Measurements from ENCODE around the gene PDZD2. TPM values are rescaled to one million over a fixed set of nuclear protein-coding genes. Genes with fewer than 3 reads are reported as not detected.
A peak's percentile ranks its signal among the peaks of the same experiment; 100 is the strongest.
"Not testable (repeated sequence)": the region's sequence is repeated elsewhere in the genome, so short reads cannot be mapped to it uniquely, and the experiment has no call there.

Gene PDZD2
- total and polyA plus RNA-seq, 4 experiments from 2014 or later, result 0.07 to 1.1 (median 0.68) TPM

GRCh38 chr5:31688515-31689092 is 49.7 kb downstream of the PDZD2 start:
- no peaks in the 10 kb centered on the region for H3K9me3 ChIP-seq (ENCODE audit: control insufficient read depth in 1 of 2, low read length in 2 of 2)
- H3K27me3 ChIP-seq (ENCODE audit: insufficient read depth, low read length), result no peaks in the 10 kb centered on the region
- no peaks in the 10 kb centered on the region for H3K36me3 Mint-ChIP-seq
- intact Hi-C loops (cut with micrococcal nuclease), result no loop called here
- peaks cover 2% of the 10 kb centered on the region in 2 donors for H3K27me3 Mint-ChIP-seq
- H3K4me1 ChIP-seq (ENCODE audit: insufficient read depth, low read length), result no peaks in the 10 kb centered on the region
- no peak overlapping the region for H3K4me3 Mint-ChIP-seq
- peaks cover 0 to 2% (median 0%) of the 10 kb centered on the region in 8 donors for H3K9me3 Mint-ChIP-seq
- no peak overlapping the region for H3K27ac ChIP-seq (ENCODE audit: low read depth, low read length)
- no peaks in the 10 kb centered on the region for H3K4me1 Mint-ChIP-seq
- no peak for DNase-seq
- H3K4me3 ChIP-seq (ENCODE audit: low read length in 2 of 2), result no peak overlapping the region
- no peak overlapping the region for H3K27ac Mint-ChIP-seq
- POLR2A ChIA-PET (ENCODE audit: partially characterized antibody), result no interaction called here
- CTCF ChIA-PET (ENCODE audit: partially characterized antibody), result no interaction called here
- no peaks in the 10 kb centered on the region for H3K36me3 ChIP-seq (ENCODE audit: insufficient read depth, low read length)

DNA sequence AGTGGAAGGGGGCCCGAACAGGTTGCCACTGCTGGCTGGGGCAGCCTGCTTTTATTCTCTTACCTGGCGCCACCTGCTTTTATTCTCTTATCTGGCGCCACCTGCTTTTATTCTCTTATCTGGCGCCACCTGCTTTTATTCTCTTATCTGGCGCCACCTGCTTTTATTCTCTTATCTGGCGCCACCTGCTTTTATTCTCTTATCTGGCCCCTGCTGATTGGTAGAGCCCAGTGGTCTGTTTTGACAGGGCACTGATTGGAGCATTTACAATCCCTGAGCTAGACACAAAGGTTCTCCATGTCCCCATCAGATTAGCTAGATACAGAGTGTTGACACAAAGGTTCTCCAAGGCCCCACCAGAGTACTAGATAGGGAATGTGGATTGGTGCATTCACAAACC is 52.5 kb downstream of the PDZD2 start:
- DNase-seq; H3K27me3 ChIP-seq (ENCODE audit: insufficient read depth, low read length); H3K36me3 Mint-ChIP-seq; H3K4me3 ChIP-seq (ENCODE audit: low read length in 2 of 2); POLR2A ChIA-PET (ENCODE audit: partially characterized antibody); H3K4me1 ChIP-seq (ENCODE audit: insufficient read depth, low read length); H3K4me3 Mint-ChIP-seq; H3K4me1 Mint-ChIP-seq; H3K9me3 ChIP-seq (ENCODE audit: control insufficient read depth in 1 of 2, low read length in 2 of 2); H3K27ac ChIP-seq (ENCODE audit: low read depth, low read length); H3K9me3 Mint-ChIP-seq; H3K27ac Mint-ChIP-seq; intact Hi-C loops (cut with micrococcal nuclease); H3K27me3 Mint-ChIP-seq; H3K36me3 ChIP-seq (ENCODE audit: insufficient read depth, low read length); CTCF ChIA-PET (ENCODE audit: partially characterized antibody): not testable (repeated sequence)

- intact Hi-C loops (cut with micrococcal nuclease), result no loop called here
- Mint-ChIP-seq H3K27ac (no peak overlapping the region), H3K27me3 (no peaks in the 10 kb centered on the region), H3K4me3 (no peak overlapping the region), H3K9me3 (no peaks in the 10 kb centered on the region), H3K4me1 (no peaks in the 10 kb centered on the region), H3K36me3 (no peaks in the 10 kb centered on the region)
- Histone ChIP-seq H3K9me3 (ENCODE audit: control insufficient read depth in 1 of 2, low read length in 2 of 2) (no peaks in the 10 kb centered on the region), H3K4me3 (ENCODE audit: low read length in 2 of 2) (no peak overlapping the region), H3K36me3 (ENCODE audit: insufficient read depth, low read length) (no peaks in the 10 kb centered on the region), H3K27ac (ENCODE audit: low read depth, low read length) (no peak overlapping the region), H3K4me1 (ENCODE audit: insufficient read depth, low read length) (no peaks in the 10 kb centered on the region), H3K27me3 (ENCODE audit: insufficient read depth, low read length) (no peaks in the 10 kb centered on the region)
- no peak for DNase-seq
- ChIA-PET POLR2A (ENCODE audit: partially characterized antibody) (no interaction called here), CTCF (ENCODE audit: partially characterized antibody) (no interaction called here)
These were observed 53.8 kb downstream of the PDZD2 start for GRCh38 chr5:31692561-31693221.

DNA sequence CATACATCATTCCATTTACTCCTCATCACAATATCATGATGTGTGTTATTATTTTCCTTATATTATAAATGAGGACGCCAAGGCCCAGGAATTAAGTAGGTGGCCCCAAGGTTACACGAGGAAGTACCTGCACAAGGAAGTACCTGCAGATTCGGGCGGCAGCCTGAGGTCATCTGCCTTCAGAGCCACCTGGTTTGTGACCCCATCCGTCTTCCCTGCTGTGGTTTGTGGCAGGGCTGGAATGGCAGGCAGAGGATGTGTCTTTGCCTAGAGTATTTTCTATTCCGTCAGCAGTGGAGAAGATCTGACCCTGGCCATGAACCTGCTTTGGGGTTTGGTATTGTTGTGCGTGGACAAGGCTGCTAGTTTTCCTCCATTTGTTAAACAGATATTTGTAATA is 59.7 kb downstream of the PDZD2 start:
- intact Hi-C loops (cut with micrococcal nuclease), result no loop called here
- no peak for DNase-seq
- ChIA-PET CTCF (ENCODE audit: partially characterized antibody) (no interaction called here), POLR2A (ENCODE audit: partially characterized antibody) (no interaction called here)
- Histone ChIP-seq H3K4me1 (ENCODE audit: insufficient read depth, low read length) (no peaks in the 10 kb centered on the region), H3K27ac (ENCODE audit: low read depth, low read length) (no peak overlapping the region), H3K4me3 (ENCODE audit: low read length in 2 of 2) (no peak overlapping the region), H3K36me3 (ENCODE audit: insufficient read depth, low read length) (no peaks in the 10 kb centered on the region), H3K27me3 (ENCODE audit: insufficient read depth, low read length) (no peaks in the 10 kb centered on the region), H3K9me3 (ENCODE audit: control insufficient read depth in 1 of 2, low read length in 2 of 2) (no peaks in the 10 kb centered on the region)
- peaks cover 2 to 3% of the 10 kb centered on the region in 2 donors for H3K27me3 Mint-ChIP-seq
- H3K4me1 Mint-ChIP-seq, result peaks cover 0 to 2% (median 0%) of the 10 kb centered on the region in 4 donors
- no peak overlapping the region for H3K27ac Mint-ChIP-seq
- no peaks in the 10 kb centered on the region for H3K36me3 Mint-ChIP-seq
- H3K9me3 Mint-ChIP-seq, result peaks cover 0 to 2% (median 0%) of the 10 kb centered on the region in 8 donors
- H3K4me3 Mint-ChIP-seq, result no peak overlapping the region

DNA sequence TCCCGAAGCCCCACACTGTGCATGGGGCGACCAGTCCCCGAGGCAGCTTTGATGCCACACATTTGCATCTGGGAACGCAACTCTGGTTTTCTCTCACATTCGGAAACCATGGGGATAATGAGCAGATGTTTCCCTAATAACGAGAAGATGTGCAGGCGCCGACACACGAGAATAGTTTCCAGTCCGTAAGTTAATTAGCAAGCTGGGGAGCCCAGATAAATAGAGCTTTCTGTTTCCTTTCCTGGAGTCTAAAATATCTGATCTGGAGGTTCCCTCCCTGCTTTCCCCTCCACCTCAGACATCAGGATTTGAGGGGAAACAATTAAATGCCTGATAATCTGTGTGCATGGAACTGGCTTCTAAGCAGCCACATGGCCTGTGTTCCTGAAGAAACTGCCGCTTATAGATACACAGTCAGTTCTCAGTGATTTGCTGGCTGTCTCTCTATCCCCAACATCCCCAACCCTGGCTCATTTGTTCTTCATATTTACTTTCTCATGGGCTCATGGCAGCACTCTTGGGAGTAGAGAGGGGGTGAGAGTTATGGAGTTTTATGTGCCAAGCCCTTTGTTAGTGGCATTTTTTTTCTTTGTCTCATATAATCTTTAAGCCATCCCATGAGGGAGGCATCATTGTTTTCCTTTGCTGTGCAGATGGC is 62.8 kb downstream of the PDZD2 start:
- H3K9me3 ChIP-seq (ENCODE audit: control insufficient read depth in 1 of 2, low read length in 2 of 2), result no peaks in the 10 kb centered on the region
- intact Hi-C loops (cut with micrococcal nuclease), result no loop called here
- CTCF ChIA-PET (ENCODE audit: partially characterized antibody), result no interaction called here
- POLR2A ChIA-PET (ENCODE audit: partially characterized antibody), result no interaction called here
- no peak overlapping the region for H3K4me3 ChIP-seq (ENCODE audit: low read length in 2 of 2)
- H3K4me1 ChIP-seq (ENCODE audit: insufficient read depth, low read length), result no peaks in the 10 kb centered on the region
- H3K27ac Mint-ChIP-seq, result peak overlapping the region in 1 of 7 donors; percentile 72
- no peaks in the 10 kb centered on the region for H3K36me3 Mint-ChIP-seq
- H3K4me1 Mint-ChIP-seq, result peaks cover 0 to 2% (median 0%) of the 10 kb centered on the region in 4 donors
- no peak overlapping the region for H3K4me3 Mint-ChIP-seq
- H3K36me3 ChIP-seq (ENCODE audit: insufficient read depth, low read length), result no peaks in the 10 kb centered on the region
- peaks cover 0 to 2% (median 0%) of the 10 kb centered on the region in 8 donors for H3K9me3 Mint-ChIP-seq
- DNase-seq, result no peak
- peaks cover 2 to 6% of the 10 kb centered on the region in 2 donors for H3K27me3 Mint-ChIP-seq
- H3K27me3 ChIP-seq (ENCODE audit: insufficient read depth, low read length), result no peaks in the 10 kb centered on the region
- no peak overlapping the region for H3K27ac ChIP-seq (ENCODE audit: low read depth, low read length)

DNA sequence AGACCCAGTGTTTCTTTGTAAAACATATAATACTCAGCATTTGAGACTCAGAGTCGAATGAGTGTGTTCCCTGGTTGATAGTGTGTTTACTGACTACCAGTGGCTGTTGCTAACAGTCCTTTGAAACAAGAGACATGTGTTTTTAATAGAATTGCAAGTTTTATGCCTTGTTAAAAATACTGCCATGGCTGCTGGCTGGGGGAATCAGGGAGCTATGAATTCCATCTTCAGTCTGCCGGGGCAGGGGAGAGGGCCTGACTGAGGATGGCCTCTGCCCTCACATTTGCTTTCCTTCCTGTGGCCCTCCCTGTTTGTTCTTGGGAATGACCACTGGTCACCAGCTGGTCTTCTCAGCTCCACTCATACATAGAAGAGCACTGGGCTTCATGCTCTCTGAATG is 63.8 kb downstream of the PDZD2 start:
- intact Hi-C loops (cut with micrococcal nuclease), result no loop called here
- Mint-ChIP-seq H3K4me3 (no peak overlapping the region), H3K9me3 (peaks cover 0 to 2% (median 0%) of the 10 kb centered on the region in 8 donors), H3K36me3 (no peaks in the 10 kb centered on the region), H3K27me3 (peaks cover 2 to 6% of the 10 kb centered on the region in 2 donors), H3K4me1 (peaks cover 0 to 2% (median 0%) of the 10 kb centered on the region in 4 donors), H3K27ac (no peak overlapping the region)
- no peaks in the 10 kb centered on the region for H3K27me3 ChIP-seq (ENCODE audit: insufficient read depth, low read length)
- CTCF ChIA-PET (ENCODE audit: partially characterized antibody), result no interaction called here
- no peaks in the 10 kb centered on the region for H3K36me3 ChIP-seq (ENCODE audit: insufficient read depth, low read length)
- POLR2A ChIA-PET (ENCODE audit: partially characterized antibody), result no interaction called here
- no peaks in the 10 kb centered on the region for H3K4me1 ChIP-seq (ENCODE audit: insufficient read depth, low read length)
- no peak overlapping the region for H3K4me3 ChIP-seq (ENCODE audit: low read length in 2 of 2)
- no peak for DNase-seq
- no peaks in the 10 kb centered on the region for H3K9me3 ChIP-seq (ENCODE audit: control insufficient read depth in 1 of 2, low read length in 2 of 2)
- no peak overlapping the region for H3K27ac ChIP-seq (ENCODE audit: low read depth, low read length)

GRCh38 chr5:31703757-31704156 is 64.8 kb downstream of the PDZD2 start:
- Histone ChIP-seq H3K4me3 (ENCODE audit: low read length in 2 of 2) (no peak overlapping the region), H3K4me1 (ENCODE audit: insufficient read depth, low read length) (no peaks in the 10 kb centered on the region), H3K36me3 (ENCODE audit: insufficient read depth, low read length) (no peaks in the 10 kb centered on the region), H3K27me3 (ENCODE audit: insufficient read depth, low read length) (no peaks in the 10 kb centered on the region), H3K9me3 (ENCODE audit: control insufficient read depth in 1 of 2, low read length in 2 of 2) (no peaks in the 10 kb centered on the region), H3K27ac (ENCODE audit: low read depth, low read length) (no peak overlapping the region)
- Mint-ChIP-seq H3K4me3 (no peak overlapping the region), H3K36me3 (no peaks in the 10 kb centered on the region), H3K27ac (no peak overlapping the region), H3K27me3 (peaks cover 2 to 6% of the 10 kb centered on the region in 2 donors), H3K9me3 (peaks cover 0 to 2% (median 0%) of the 10 kb centered on the region in 8 donors), H3K4me1 (peaks cover 0 to 2% (median 0%) of the 10 kb centered on the region in 4 donors)
- intact Hi-C loops (cut with micrococcal nuclease), result no loop called here
- no peak for DNase-seq
- ChIA-PET POLR2A (ENCODE audit: partially characterized antibody) (no interaction called here), CTCF (ENCODE audit: partially characterized antibody) (no interaction called here)
